HepG2 (cell line): Measurements from ENCODE around the gene KRT76. TPM values are rescaled to one million over a fixed set of nuclear protein-coding genes. Genes with fewer than 3 reads are reported as not detected.

Experiments
- ATAC-seq: fragments of 200-7000 bp; cut with Tn5 transposase; 3 replicates; pipeline ENCODE4 v1.9.1; 2020; ENCODE audit warnings: mild to moderate bottlenecking, moderate library complexity
- BruUV-seq: library from RNA; stranded (reverse); fragments of 400-500 nt; replicated peaks from 2 replicates; lab custom pipeline; 2021; lab: Mats Ljungman, UMichigan
- CTCF ChIA-PET: fragments of 300-600 bp; formaldehyde crosslinking; extraction: SDS; loops from one replicate; lab custom pipeline; 2021; ENCODE audit warnings: low total read pairs, inconsistent platforms, low intra/inter-chr PET ratio; lab: Yijun Ruan, JAX
- POLR2A ChIA-PET: fragments of 350-600 bp; sonication (Branson Sonifier 250); formaldehyde crosslinking; loops from one replicate; lab custom pipeline; 2020; ENCODE audit warnings: antibody characterized with exemption, inconsistent platforms; lab: Yijun Ruan, JAX
- DNase-seq: peaks from one replicate; pipeline ENCODE4 v3.0.0-alpha.2; 2015; ENCODE audit warnings: low spot score
- FAIRE-seq: peaks from 3 replicates; lab custom pipeline; 2011; peaks lifted over from hg19 to GRCh38; lab: Jason Lieb, UNC
- H2AFZ ChIP-seq: one replicate; pipeline ENCODE4 v1.6.1; 2011; ENCODE audit warnings: low read length, inconsistent platforms
- H3K27ac ChIP-seq: fragments of 300-600 bp; 3 replicates; pipeline ENCODE4 v1.8.0; 2011; ENCODE audit warnings: mixed run types, mild to moderate bottlenecking, mixed read lengths, low read length, inconsistent platforms; ENCODE audit not compliant: insufficient read depth; ENCODE audit errors: extremely low read length
- H3K27me3 ChIP-seq, 2 experiments: fragments of 200-600 bp in 1 of 2; 2 replicates in 1 of 2; 3 replicates in 1 of 2; pipeline versions ENCODE4 v1.6.0 to v1.8.0; 2011; ENCODE audit warnings: low read length in 2 of 2, mild to moderate bottlenecking in 2 of 2, moderate library complexity in 2 of 2, inconsistent platforms in 1 of 2; ENCODE audit not compliant: insufficient read depth in 2 of 2, control insufficient read depth in 1 of 2
- H3K36me3 ChIP-seq, 2 experiments: fragments of 200-600 bp in 1 of 2; replicated peaks in 1 of 2; 2 replicates in 1 of 2; 3 replicates in 1 of 2; pipeline versions ENCODE4 v1.5.1 to v1.8.0; 2011; ENCODE audit warnings: low read length in 2 of 2, inconsistent platforms in 1 of 2; ENCODE audit not compliant: insufficient read depth in 2 of 2, control insufficient read depth in 1 of 2
- H3K4me1 ChIP-seq: 2 replicates; pipeline ENCODE4 v1.5.1; 2012; ENCODE audit warnings: low read length, inconsistent platforms; ENCODE audit not compliant: insufficient read depth
- H3K4me2 ChIP-seq: 2 replicates; pipeline ENCODE4 v1.6.0; 2011; ENCODE audit warnings: low read depth, low read length, inconsistent platforms
- H3K4me3 ChIP-seq, 3 experiments: fragments of 200-600 bp in 1 of 3; sonication (generic), shearing (Covaris generic) in 1 of 3; replicated peaks in 1 of 3; 2 replicates each; pipeline ENCODE4 v1.5.1; 2011 to 2016; ENCODE audit warnings: low read length in 3 of 3, inconsistent platforms in 2 of 3, low read depth in 2 of 3, mild to moderate bottlenecking in 2 of 3, control low read depth in 1 of 3, mixed read lengths in 1 of 3; ENCODE audit not compliant: insufficient read depth in 1 of 3
- H3K79me2 ChIP-seq: one replicate; pipeline ENCODE4 v1.6.1; 2011; ENCODE audit warnings: low read length, inconsistent platforms; ENCODE audit not compliant: insufficient read depth
- H3K9ac ChIP-seq: 2 replicates; pipeline ENCODE4 v1.6.0; 2011; ENCODE audit warnings: mild to moderate bottlenecking, low read depth, low read length, inconsistent platforms; ENCODE audit not compliant: insufficient read depth
- H3K9me3 ChIP-seq: 2 replicates; pipeline ENCODE4 v1.5.1; 2012; ENCODE audit warnings: mild to moderate bottlenecking, low read length
- H4K20me1 ChIP-seq: 2 replicates; pipeline ENCODE4 v1.6.0; 2011; ENCODE audit warnings: inconsistent platforms, mild to moderate bottlenecking, low read length, moderate library complexity; ENCODE audit not compliant: insufficient read depth
- DNMT3B ChIP-seq: conservative IDR thresholded peaks from 2 replicates; pipeline ENCODE4 v1.6.1; 2016; ENCODE audit warnings: missing biosample characterization, control low read depth
- FIP1L1 ChIP-seq: fragments of 200-400 bp; formaldehyde crosslinking; IDR thresholded peaks from 2 replicates; pipeline ENCODE4 v1.6.1; 2018; ENCODE audit warnings: low read depth, mild to moderate bottlenecking, low read length, moderate library complexity, borderline replicate concordance; ENCODE audit not compliant: insufficient read depth
- MLLT10 ChIP-seq: sonication (generic); formaldehyde crosslinking; IDR thresholded peaks from 2 replicates; pipeline ENCODE4 v1.4.0; 2020; ENCODE audit warnings: missing genetic modification reagents
- PCBP1 ChIP-seq: fragments of 200-400 bp; formaldehyde crosslinking; IDR thresholded peaks from 2 replicates; pipeline ENCODE4 v1.6.1; 2017; ENCODE audit warnings: mild to moderate bottlenecking, low read depth, low read length, borderline replicate concordance
- REXO4 ChIP-seq: sonication (generic); formaldehyde crosslinking; IDR thresholded peaks from 2 replicates; pipeline ENCODE4 v1.8.0; 2022; ENCODE audit warnings: missing genetic modification reagents, mild to moderate bottlenecking, borderline replicate concordance
- SRSF9 ChIP-seq: fragments of 200-400 bp; formaldehyde crosslinking; IDR thresholded peaks from 2 replicates; pipeline ENCODE4 v1.6.1; 2018; ENCODE audit warnings: borderline replicate concordance, mild to moderate bottlenecking, low read depth, low read length; ENCODE audit not compliant: insufficient read depth, poor library complexity, severe bottlenecking
- THYN1 ChIP-seq: sonication (generic); formaldehyde crosslinking; IDR thresholded peaks from 2 replicates; pipeline ENCODE4 v1.8.1; 2023; ENCODE audit warnings: low read depth, mild to moderate bottlenecking, moderate library complexity, missing genetic modification reagents, borderline replicate concordance
- ZGPAT ChIP-seq: IDR thresholded peaks from 2 replicates; pipeline ENCODE4 v1.6.1; 2016; ENCODE audit warnings: mild to moderate bottlenecking
- ZNF317 ChIP-seq: sonication (generic); formaldehyde crosslinking; IDR thresholded peaks from 2 replicates; pipeline ENCODE4 v1.5.0; 2020; ENCODE audit warnings: mild to moderate bottlenecking, missing genetic modification reagents
- ZNF33A ChIP-seq: sonication (generic); formaldehyde crosslinking; IDR thresholded peaks from 2 replicates; pipeline ENCODE4 v1.5.1; 2020; ENCODE audit warnings: missing genetic modification reagents, mild to moderate bottlenecking, moderate library complexity, borderline replicate concordance
- ZNF569 ChIP-seq: sonication (generic); formaldehyde crosslinking; IDR thresholded peaks from 2 replicates; pipeline ENCODE4 v1.5.0; 2020; ENCODE audit warnings: mild to moderate bottlenecking, missing genetic modification reagents, moderate library complexity, borderline replicate concordance
- ZNF687 ChIP-seq: sonication (generic); formaldehyde crosslinking; IDR thresholded peaks from 2 replicates; pipeline ENCODE4 v1.5.1; 2020; ENCODE audit warnings: mild to moderate bottlenecking, missing genetic modification reagents, moderate library complexity
- ZNF841 ChIP-seq: sonication (generic); formaldehyde crosslinking; IDR thresholded peaks from 2 replicates; pipeline ENCODE4 v1.8.1; 2023; ENCODE audit warnings: missing genetic modification reagents, borderline replicate concordance
- WGBS: methylation state at CpG from one replicate; pipeline ENCODE4 v1.1.6; 2017; ENCODE audit warnings: low lambda C conversion rate; 5-methylcytosine and 5-hydroxymethylcytosine counted together
- in situ Hi-C: cut with HindIII; loops from 2 replicates; pipeline ENCODE4 v1.10.0; 2017; ENCODE audit warnings: low pct_unique_long_range_greater_than_20kb; ENCODE audit not compliant: extremely low pct_ligation_motif_present
- intact Hi-C: fragments of 100-400 bp; cut with micrococcal nuclease; formaldehyde crosslinking; loops from one replicate; pipeline ENCODE4 v1.10.0; 2022; ENCODE audit not compliant: unreplicated experiment
- polyA plus RNA-seq, 8 experiments: library from polyadenylated mRNA; depleted of rRNA in 3 of 8; stranded (reverse) in 7 of 8; unstranded in 1 of 8; fragments of >200 nt; fragmentation: Illumina TruSeq in 4 of 8; extraction: Trizol in 4 of 8; gene quantifications; 2 replicates each; pipeline versions ENCODE4 v1.2.1 to v1.2.3, GENCODE V29; 2011 to 2016; ENCODE audit warnings: low read depth in 4 of 8, missing spikeins in 1 of 8, mixed read lengths in 1 of 8; ENCODE audit not compliant: insufficient read depth in 1 of 8
- total RNA-seq, 5 experiments: library from RNA; depleted of rRNA; stranded (reverse); fragments of >200 nt; fragmentation: Illumina TruSeq; extraction: Trizol; gene quantifications; 2 replicates each; pipeline ENCODE4 v1.2.3, GENCODE V29; 2016; ENCODE audit warnings: low read depth in 1 of 5
- TF ChIP-seq, protein P1 (sequence below): sonication (generic); formaldehyde crosslinking; IDR thresholded peaks from 2 replicates; pipeline ENCODE4 v1.5.0; 2020; ENCODE audit warnings: mild to moderate bottlenecking, missing genetic modification reagents
- TF ChIP-seq, protein P2 (sequence below): sonication (generic); formaldehyde crosslinking; IDR thresholded peaks from 2 replicates; pipeline ENCODE4 v1.5.1; 2020; ENCODE audit warnings: missing genetic modification reagents, mild to moderate bottlenecking, borderline replicate concordance

Gene KRT76
- total and polyA plus RNA-seq, 2 of the 13 experiments (the other 11 are each of a cell fraction or from before 2014, with no cell fraction given) = not detected

DNA sequence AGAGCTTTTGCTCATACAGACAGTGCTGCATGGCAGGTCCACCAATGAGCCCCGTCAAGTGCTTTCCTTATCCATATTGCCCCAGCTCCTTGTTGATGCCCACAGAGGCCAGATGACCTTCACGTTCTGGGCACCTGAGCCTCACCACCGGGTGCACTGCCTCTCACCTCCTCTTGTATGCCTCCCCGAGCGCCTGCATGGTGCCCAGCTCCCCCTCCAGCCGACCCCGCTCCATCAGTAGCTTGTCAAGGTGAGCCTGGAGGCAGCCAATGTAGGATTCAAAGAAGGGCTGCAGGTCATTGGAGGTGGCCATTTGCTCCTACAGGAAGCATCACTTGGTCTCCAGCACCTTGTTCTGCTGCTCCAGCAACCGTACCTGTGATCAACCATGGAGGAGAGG is 42.0 kb downstream of the KRT76 start:
- Histone ChIP-seq H3K27me3 (peaks cover 2 to 25% of the 10 kb centered on the region in 2 experiments; a peak in 3 of 5 replicates), H3K9ac (no peak overlapping the region), H3K4me2 (no peak overlapping the region), H3K4me3 (no peak overlapping the region), H3K79me2 (no peaks in the 10 kb centered on the region), H4K20me1 (no peaks in the 10 kb centered on the region), H2AFZ (no peak overlapping the region), H3K36me3 (no peaks in the 10 kb centered on the region), H3K27ac (no peak overlapping the region), H3K4me1 (no peaks in the 10 kb centered on the region), H3K9me3 (no peaks in the 10 kb centered on the region)
- in situ Hi-C loops (no loop called here), intact Hi-C loops (no loop called here)
- DNase-seq = no peak
- WGBS = 4% methylated on average over 4 of the region's 8 CpGs
- no peak for FAIRE-seq
- no TSS peak for BruUV-seq
- CTCF ChIA-PET = no interaction called here
- ATAC-seq = no peak
- POLR2A ChIA-PET = no interaction called here
- TF ChIP-seq, protein P1, sequence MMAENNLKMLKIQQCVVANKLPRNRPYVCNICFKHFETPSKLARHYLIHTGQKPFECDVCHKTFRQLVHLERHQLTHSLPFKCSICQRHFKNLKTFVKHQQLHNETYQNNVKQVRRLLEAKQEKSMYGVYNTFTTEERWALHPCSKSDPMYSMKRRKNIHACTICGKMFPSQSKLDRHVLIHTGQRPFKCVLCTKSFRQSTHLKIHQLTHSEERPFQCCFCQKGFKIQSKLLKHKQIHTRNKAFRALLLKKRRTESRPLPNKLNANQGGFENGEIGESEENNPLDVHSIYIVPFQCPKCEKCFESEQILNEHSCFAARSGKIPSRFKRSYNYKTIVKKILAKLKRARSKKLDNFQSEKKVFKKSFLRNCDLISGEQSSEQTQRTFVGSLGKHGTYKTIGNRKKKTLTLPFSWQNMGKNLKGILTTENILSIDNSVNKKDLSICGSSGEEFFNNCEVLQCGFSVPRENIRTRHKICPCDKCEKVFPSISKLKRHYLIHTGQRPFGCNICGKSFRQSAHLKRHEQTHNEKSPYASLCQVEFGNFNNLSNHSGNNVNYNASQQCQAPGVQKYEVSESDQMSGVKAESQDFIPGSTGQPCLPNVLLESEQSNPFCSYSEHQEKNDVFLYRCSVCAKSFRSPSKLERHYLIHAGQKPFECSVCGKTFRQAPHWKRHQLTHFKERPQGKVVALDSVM (CRISPR knock-in tag) = no peak
- TF ChIP-seq PCBP1 (no peak), ZNF569 (CRISPR knock-in tag) (no peak), REXO4 (no peak), MLLT10 (no peak), ZNF841 (CRISPR knock-in tag) (no peak), ZNF33A (CRISPR knock-in tag) (no peak), DNMT3B (CRISPR knock-in tag) (no peak), ZNF317 (CRISPR knock-in tag) (no peak), FIP1L1 (no peak), THYN1 (CRISPR knock-in tag) (no peak), SRSF9 (no peak), ZGPAT (CRISPR knock-in tag) (no peak), ZNF687 (no peak)
- TF ChIP-seq, protein P2, sequence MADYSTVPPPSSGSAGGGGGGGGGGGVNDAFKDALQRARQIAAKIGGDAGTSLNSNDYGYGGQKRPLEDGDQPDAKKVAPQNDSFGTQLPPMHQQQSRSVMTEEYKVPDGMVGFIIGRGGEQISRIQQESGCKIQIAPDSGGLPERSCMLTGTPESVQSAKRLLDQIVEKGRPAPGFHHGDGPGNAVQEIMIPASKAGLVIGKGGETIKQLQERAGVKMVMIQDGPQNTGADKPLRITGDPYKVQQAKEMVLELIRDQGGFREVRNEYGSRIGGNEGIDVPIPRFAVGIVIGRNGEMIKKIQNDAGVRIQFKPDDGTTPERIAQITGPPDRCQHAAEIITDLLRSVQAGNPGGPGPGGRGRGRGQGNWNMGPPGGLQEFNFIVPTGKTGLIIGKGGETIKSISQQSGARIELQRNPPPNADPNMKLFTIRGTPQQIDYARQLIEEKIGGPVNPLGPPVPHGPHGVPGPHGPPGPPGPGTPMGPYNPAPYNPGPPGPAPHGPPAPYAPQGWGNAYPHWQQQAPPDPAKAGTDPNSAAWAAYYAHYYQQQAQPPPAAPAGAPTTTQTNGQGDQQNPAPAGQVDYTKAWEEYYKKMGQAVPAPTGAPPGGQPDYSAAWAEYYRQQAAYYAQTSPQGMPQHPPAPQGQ (CRISPR knock-in tag) = no peak
